ENCODE measurements around the gene LZIC. TPM values are rescaled to one million over a fixed set of nuclear protein-coding genes. Genes with fewer than 3 reads are reported as not detected.

Gene LZIC
- polyA plus RNA-seq, 2 of the 4 experiments (the other 2 are of a cell fraction): 24.5 to 29.0 TPM

GRCh38 chr1:9908871-9909233 lies 34.3 kb downstream of the LZIC start:
- POLR2A ChIA-PET: interaction anchor here (0.7 kb wide), 1 partner anchor 11 kb away, joined by 8 read pairs; no protein-coding TSS in a partner anchor
- peak overlapping the region in 1 of 2 experiments; percentile 89; a peak in 2 of 6 replicates for H3K27ac ChIP-seq

GRCh38 chr1:9907441-9907840 lies 35.8 kb downstream of the LZIC start:
- no peak overlapping the region for H3K27ac ChIP-seq
- 90% methylated on average over 5 of the region's 5 CpGs for WGBS (ENCODE audit: missing lambda C conversion rate)
- POLR2A ChIA-PET: interaction anchor here (0.5 kb wide), 1 partner anchor 28 kb away, joined by 4 read pairs; no protein-coding TSS in a partner anchor
- no peak for TF ChIP-seq HMGXB4 (CRISPR knock-in tag; IDR thresholded peaks at IDR 0.05; ENCODE audit: borderline replicate concordance)
- no peak for TF ChIP-seq KDM5A (IDR thresholded peaks at IDR 0.05)
- no peak for TF ChIP-seq SMC3 (IDR thresholded peaks at IDR 0.05)
- TF ChIP-seq NR3C1 (IDR thresholded peaks at IDR 0.05): no peak
- no peak for TF ChIP-seq JUNB (IDR thresholded peaks at IDR 0.05)
- TF ChIP-seq CBX2 (IDR thresholded peaks at IDR 0.05; ENCODE audit: borderline replicate concordance, low read depth): no peak
- TF ChIP-seq RCOR1 (IDR thresholded peaks at IDR 0.05; ENCODE audit: low read depth, low read length): no peak
- no peak for TF ChIP-seq ESRRA (IDR thresholded peaks at IDR 0.05; ENCODE audit: borderline replicate concordance, low read length)
- TF ChIP-seq MYC (IDR thresholded peaks at IDR 0.05; ENCODE audit: borderline replicate concordance, low read length): no peak
- TF ChIP-seq CEBPB (IDR thresholded peaks at IDR 0.05): no peak
- TF ChIP-seq RAD21 (conservative IDR thresholded peaks at IDR 0.05 in 1 of 2, IDR thresholded peaks at IDR 0.05 in 1 of 2): no peak
- no peak for TF ChIP-seq EHF (CRISPR knock-in tag; IDR thresholded peaks at IDR 0.05)
- no peak for TF ChIP-seq HDAC2 (IDR thresholded peaks at IDR 0.05)
- TF ChIP-seq CHD2 (IDR thresholded peaks at IDR 0.05; ENCODE audit: low read length, partially characterized antibody): no peak
- TF ChIP-seq RNF2 (IDR thresholded peaks at IDR 0.05; ENCODE audit: borderline replicate concordance, low read depth): no peak
- TF ChIP-seq RFX5 (IDR thresholded peaks at IDR 0.05): no peak
- TF ChIP-seq HOXA7 (CRISPR knock-in tag; IDR thresholded peaks at IDR 0.05): no peak
- DNase-seq (ENCODE audit: low read depth in 1 of 2, low spot score in 1 of 2) (no peak), FAIRE-seq (no peak), ATAC-seq (no peak)
- H3K4me1 ChIP-seq: peaks cover 13% of the 10 kb centered on the region; the same call in 2 of the 3 replicates
- H3K4me2 ChIP-seq: no peak overlapping the region
- H3K4me3 ChIP-seq: no peak overlapping the region
- CTCF ChIA-PET: interaction anchor here (0.7 to 1.0 kb wide), 3 partner anchors 33 to 38 kb away, joined by 3 to 5 read pairs (median 3); no protein-coding TSS in a partner anchor
- H3K9me3 ChIP-seq: no peaks in the 10 kb centered on the region

More at GRCh38 chr1:9908871-9909233, 34.3 kb downstream of the LZIC start:
- Histone ChIP-seq H3K4me2 (peak overlapping the region; percentile 96), H3K4me3 (no peak overlapping the region), H3K4me1 (peaks cover 13% of the 10 kb centered on the region; the same call in 2 of the 3 replicates), H3K9me3 (no peaks in the 10 kb centered on the region)
- TF ChIP-seq ELK1 (IDR thresholded peaks at IDR 0.05; ENCODE audit: low read depth, low read length): no peak
- no peak for TF ChIP-seq NR3C1 (IDR thresholded peaks at IDR 0.05)
- no peak for TF ChIP-seq SREBF2 (IDR thresholded peaks at IDR 0.05)
- no peak for TF ChIP-seq HOXA7 (CRISPR knock-in tag; IDR thresholded peaks at IDR 0.05)
- no peak for TF ChIP-seq EP300 (IDR thresholded peaks at IDR 0.05)
- TF ChIP-seq RARB (CRISPR knock-in tag; IDR thresholded peaks at IDR 0.05): no peak
- no peak for TF ChIP-seq MAZ (IDR thresholded peaks at IDR 0.05; ENCODE audit: borderline replicate concordance, low read depth, low read length)
- no peak for TF ChIP-seq MAX (IDR thresholded peaks at IDR 0.05)
- 47% methylated on average over 3 of the region's 4 CpGs for WGBS (ENCODE audit: missing lambda C conversion rate)
- ATAC-seq (no peak), FAIRE-seq (no peak), DNase-seq (ENCODE audit: low read depth in 1 of 2, low spot score in 1 of 2) (no peak)
- CTCF ChIA-PET: interaction anchor here (0.7 kb wide), 1 partner anchor 192 kb away, joined by 3 read pairs; no protein-coding TSS in a partner anchor

All from A549 (cell line).